ENCODE results near the gene CRB3.

The CRB3 gene, protein sequence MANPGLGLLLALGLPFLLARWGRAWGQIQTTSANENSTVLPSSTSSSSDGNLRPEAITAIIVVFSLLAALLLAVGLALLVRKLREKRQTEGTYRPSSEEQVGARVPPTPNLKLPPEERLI

DNA sequence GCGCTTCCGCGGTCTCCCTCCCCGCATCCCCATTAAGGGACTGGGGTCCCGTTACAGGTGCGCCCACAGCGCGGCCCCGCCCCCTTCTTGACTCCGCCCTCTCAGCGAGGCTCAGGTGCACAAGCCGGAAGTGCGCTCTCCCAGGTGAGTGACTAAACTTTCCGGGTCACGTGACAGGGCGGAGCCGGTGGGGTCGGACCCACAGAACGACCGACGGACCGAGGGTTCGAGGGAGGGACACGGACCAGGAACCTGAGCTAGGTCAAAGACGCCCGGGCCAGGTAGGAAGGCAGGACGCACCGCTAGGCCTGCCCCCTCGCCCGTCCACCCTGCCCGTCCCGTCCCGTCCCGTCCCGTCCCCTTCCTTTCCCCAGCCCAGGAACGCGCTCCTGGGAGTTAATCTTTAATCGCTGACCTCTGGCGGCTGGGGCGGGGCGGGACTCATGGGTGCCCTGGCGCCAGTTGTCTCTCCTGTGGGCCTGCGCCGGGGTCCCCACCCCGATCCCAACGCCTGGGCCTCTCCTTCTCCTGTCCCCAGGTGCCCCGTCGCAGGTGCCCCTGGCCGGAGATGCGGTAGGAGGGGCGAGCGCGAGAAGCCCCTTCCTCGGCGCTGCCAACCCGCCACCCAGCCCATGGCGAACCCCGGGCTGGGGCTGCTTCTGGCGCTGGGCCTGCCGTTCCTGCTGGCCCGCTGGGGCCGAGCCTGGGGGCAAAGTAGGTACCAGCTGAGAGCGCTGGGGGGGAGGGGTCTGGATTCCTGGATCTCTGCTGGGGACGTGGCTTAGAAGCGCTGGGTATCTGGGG is at the start of gene CRB3:
TSS of gene CRB3 (plus strand) at position 202 of the 804 bp plus-strand sequence. CDS start at position 633, 431 bp downstream.
- H3K4me3 ChIP-seq (ENCODE audit: low read length): peak within 1 kb of the TSS; percentile 76
- no peaks in the 10 kb centered on the region for H3K4me1 ChIP-seq (ENCODE audit: control insufficient read depth, low read depth, low read length)
- no peaks in the 10 kb centered on the region for H3K36me3 ChIP-seq (ENCODE audit: control insufficient read depth, low read depth, low read length)
- H3K9ac ChIP-seq (ENCODE audit: low read length): peak within 1 kb of the TSS; percentile 36
- H3K27me3 ChIP-seq (ENCODE audit: control insufficient read depth, insufficient read depth, low read length): peaks cover 24% of the 10 kb centered on the region
- H3K9me3 ChIP-seq (ENCODE audit: control insufficient read depth, low read depth, low read length): no peaks in the 10 kb centered on the region
- H3K27ac ChIP-seq (ENCODE audit: low read length): no peak within 1 kb of the TSS

DNA sequence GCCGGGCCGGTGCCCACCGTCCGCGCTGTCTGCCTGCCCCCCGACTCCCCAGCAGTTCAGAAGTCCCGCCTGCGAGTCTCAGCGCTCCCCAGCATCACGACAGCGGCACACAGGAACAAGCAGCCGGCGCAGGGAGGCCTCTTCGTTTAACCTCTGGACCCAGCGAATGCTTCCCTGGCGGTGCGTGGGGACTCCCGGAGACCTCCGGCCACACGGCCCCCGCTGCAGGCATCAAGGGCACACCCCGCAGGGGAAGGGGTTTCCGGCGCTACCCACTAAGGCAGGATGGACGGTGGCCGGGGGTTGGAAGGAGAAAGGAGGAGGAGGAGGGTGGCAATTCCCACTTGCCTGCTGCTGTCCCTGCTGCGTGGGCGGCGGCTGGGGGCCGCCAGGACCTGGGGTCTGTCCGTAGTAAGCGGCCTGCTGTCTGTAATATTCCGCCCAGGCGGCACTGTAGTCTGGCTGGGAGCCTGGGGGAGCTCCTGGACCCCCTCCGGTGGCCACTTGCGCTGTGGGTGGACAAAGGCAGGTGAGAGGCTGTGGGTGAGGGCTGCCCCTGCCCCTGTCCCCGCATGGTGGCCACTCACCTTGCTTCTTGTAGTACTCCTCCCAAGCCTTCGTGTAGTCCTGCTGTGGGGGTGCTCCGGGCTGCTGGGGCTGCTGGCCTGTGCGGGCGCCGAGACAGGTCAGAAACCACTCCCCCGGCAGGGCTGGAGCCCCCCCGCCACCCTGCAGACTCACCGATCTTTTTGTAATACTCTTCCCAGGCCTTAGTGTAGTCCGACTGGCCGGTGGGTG is 49.1 kb upstream of the CRB3 start:
- Histone ChIP-seq H3K9me3 (ENCODE audit: control insufficient read depth, low read depth, low read length) (no peaks in the 10 kb centered on the region), H3K4me1 (ENCODE audit: control insufficient read depth, low read depth, low read length) (no peaks in the 10 kb centered on the region), H3K27ac (ENCODE audit: low read length) (no peak overlapping the region), H3K36me3 (ENCODE audit: control insufficient read depth, low read depth, low read length) (peaks cover 57% of the 10 kb centered on the region), H3K9ac (ENCODE audit: low read length) (no peak overlapping the region), H3K27me3 (ENCODE audit: control insufficient read depth, insufficient read depth, low read length) (no peaks in the 10 kb centered on the region), H3K4me3 (ENCODE audit: low read length) (no peak overlapping the region)

- Histone ChIP-seq H3K27ac (ENCODE audit: low read length) (no peak overlapping the region), H3K4me3 (ENCODE audit: low read length) (no peak overlapping the region), H3K36me3 (ENCODE audit: control insufficient read depth, low read depth, low read length) (peaks cover 64% of the 10 kb centered on the region), H3K4me1 (ENCODE audit: control insufficient read depth, low read depth, low read length) (no peaks in the 10 kb centered on the region), H3K9me3 (ENCODE audit: control insufficient read depth, low read depth, low read length) (no peaks in the 10 kb centered on the region), H3K9ac (ENCODE audit: low read length) (no peak overlapping the region), H3K27me3 (ENCODE audit: control insufficient read depth, insufficient read depth, low read length) (no peaks in the 10 kb centered on the region)
These were observed 48.4 kb upstream of the CRB3 start for GRCh38 chr19:6415591-6416190.

DNA sequence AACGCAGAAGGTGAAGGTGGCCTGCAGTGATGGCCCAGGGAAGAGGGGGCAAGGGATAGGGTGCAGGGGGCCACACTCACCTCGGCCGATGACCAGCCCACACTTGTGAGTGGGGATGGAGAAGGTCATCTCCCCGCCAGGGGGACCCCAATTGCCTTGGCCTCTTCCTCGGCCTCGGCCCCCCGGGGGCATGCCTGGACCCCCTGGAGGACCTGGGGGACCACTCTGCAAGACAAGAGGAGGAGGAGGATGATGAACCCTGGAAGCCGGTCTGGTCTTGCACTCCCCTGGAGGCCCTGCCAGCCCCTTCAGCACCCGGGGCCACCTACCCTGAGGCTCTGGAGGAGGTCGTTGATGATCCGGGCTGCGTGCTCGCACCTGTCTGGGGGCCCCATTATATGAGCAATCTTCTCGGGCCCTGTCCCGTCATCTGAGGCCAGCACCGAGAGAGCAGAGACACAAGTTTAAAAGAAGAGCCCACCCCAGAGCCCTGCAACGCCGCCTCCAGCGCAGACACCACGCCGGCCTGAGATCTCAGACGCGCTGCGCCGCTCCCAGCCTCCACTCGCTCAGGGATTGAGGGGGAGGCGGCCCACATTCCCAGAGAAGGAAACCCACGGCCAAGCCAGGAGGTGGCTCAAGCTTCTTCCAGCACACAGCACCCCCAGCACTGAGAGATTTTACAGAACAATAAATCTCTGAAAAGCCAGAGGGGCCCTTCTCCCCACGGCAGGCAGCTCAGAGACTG is 47.2 kb upstream of the CRB3 start:
- Histone ChIP-seq H3K27me3 (ENCODE audit: control insufficient read depth, insufficient read depth, low read length) (no peaks in the 10 kb centered on the region), H3K27ac (ENCODE audit: low read length) (no peak overlapping the region), H3K36me3 (ENCODE audit: control insufficient read depth, low read depth, low read length) (peaks cover 76% of the 10 kb centered on the region), H3K4me1 (ENCODE audit: control insufficient read depth, low read depth, low read length) (no peaks in the 10 kb centered on the region), H3K9me3 (ENCODE audit: control insufficient read depth, low read depth, low read length) (no peaks in the 10 kb centered on the region), H3K4me3 (ENCODE audit: low read length) (no peak overlapping the region), H3K9ac (ENCODE audit: low read length) (no peak overlapping the region)

GRCh38 chr19:6417713-6418561 is 46.1 kb upstream of the CRB3 start:
- no peak overlapping the region for H3K4me3 ChIP-seq (ENCODE audit: low read length)
- peaks cover 82% of the 10 kb centered on the region for H3K36me3 ChIP-seq (ENCODE audit: control insufficient read depth, low read depth, low read length)

DNA sequence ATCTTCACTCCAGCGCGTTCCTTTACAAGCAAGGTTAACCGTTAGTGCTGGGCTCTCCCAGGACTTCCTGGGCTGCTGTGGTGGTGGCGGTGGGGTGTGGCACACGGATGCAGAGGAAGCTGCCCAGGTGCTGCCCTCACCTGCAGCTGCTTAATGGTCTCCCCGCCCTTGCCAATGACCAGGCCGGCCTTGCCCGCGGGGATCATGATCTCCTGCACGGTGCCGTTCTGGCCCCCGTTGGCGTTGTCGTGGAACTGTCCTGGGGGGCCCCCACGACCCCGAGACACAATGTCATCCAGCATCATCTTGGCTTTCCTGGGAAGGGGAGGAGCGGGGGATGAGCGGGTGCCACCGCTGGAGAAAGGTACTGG is 45.5 kb upstream of the CRB3 start:
- Histone ChIP-seq H3K4me3 (ENCODE audit: low read length) (no peak overlapping the region), H3K27me3 (ENCODE audit: control insufficient read depth, insufficient read depth, low read length) (no peaks in the 10 kb centered on the region), H3K9ac (ENCODE audit: low read length) (no peak overlapping the region), H3K27ac (ENCODE audit: low read length) (no peak overlapping the region), H3K36me3 (ENCODE audit: control insufficient read depth, low read depth, low read length) (peaks cover 79% of the 10 kb centered on the region), H3K9me3 (ENCODE audit: control insufficient read depth, low read depth, low read length) (no peaks in the 10 kb centered on the region), H3K4me1 (ENCODE audit: control insufficient read depth, low read depth, low read length) (no peaks in the 10 kb centered on the region)

More at GRCh38 chr19:6417713-6418561, 46.1 kb upstream of the CRB3 start:
- Histone ChIP-seq H3K4me1 (ENCODE audit: control insufficient read depth, low read depth, low read length) (no peaks in the 10 kb centered on the region), H3K27ac (ENCODE audit: low read length) (no peak overlapping the region), H3K9ac (ENCODE audit: low read length) (no peak overlapping the region), H3K27me3 (ENCODE audit: control insufficient read depth, insufficient read depth, low read length) (no peaks in the 10 kb centered on the region), H3K9me3 (ENCODE audit: control insufficient read depth, low read depth, low read length) (no peaks in the 10 kb centered on the region)

GRCh38 chr19:6421075-6422014 is 42.7 kb upstream of the CRB3 start:
- H3K4me1 ChIP-seq (ENCODE audit: control insufficient read depth, low read depth, low read length): no peaks in the 10 kb centered on the region
- no peak overlapping the region for H3K4me3 ChIP-seq (ENCODE audit: low read length)
- peaks cover 61% of the 10 kb centered on the region for H3K36me3 ChIP-seq (ENCODE audit: control insufficient read depth, low read depth, low read length)
- no peaks in the 10 kb centered on the region for H3K9me3 ChIP-seq (ENCODE audit: control insufficient read depth, low read depth, low read length)
- no peak overlapping the region for H3K9ac ChIP-seq (ENCODE audit: low read length)
- no peak overlapping the region for H3K27ac ChIP-seq (ENCODE audit: low read length)
- H3K27me3 ChIP-seq (ENCODE audit: control insufficient read depth, insufficient read depth, low read length): no peaks in the 10 kb centered on the region

DNA sequence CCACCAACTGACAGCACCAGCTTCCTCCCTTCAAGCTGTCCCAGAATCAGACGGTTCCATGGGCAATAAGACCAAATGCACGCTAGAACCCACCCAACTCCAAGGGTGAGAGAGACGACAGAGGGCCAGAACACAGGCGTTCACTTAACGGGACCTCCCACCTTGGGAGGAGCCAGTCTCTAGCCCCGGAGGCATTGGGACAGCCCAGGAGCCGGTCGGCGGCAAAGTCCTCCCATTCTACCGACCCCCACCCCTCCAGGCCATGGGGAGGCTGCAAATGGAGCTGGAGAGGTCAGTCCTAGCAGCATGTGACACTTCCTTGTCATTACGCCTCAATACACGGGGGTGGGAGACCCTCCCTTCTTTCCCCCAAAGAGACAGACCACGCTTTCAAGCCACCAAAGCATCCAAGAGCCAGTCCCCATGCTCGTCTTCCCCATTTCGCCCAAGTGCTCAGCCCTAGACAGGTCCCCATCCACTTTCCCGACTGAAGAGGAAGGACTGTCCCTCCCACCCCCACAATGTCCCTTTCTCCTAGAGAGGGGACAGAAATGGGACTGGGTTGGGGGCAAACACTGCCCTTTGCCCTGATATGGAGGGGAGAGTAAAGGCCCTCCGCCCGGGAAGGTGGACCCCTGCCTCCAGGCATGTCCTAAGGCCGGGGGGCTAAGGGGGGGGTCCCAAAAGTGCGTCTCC is 40.4 kb upstream of the CRB3 start:
- H3K4me1 ChIP-seq (ENCODE audit: control insufficient read depth, low read depth, low read length): no peaks in the 10 kb centered on the region
- H3K27me3 ChIP-seq (ENCODE audit: control insufficient read depth, insufficient read depth, low read length): no peaks in the 10 kb centered on the region
- no peaks in the 10 kb centered on the region for H3K9me3 ChIP-seq (ENCODE audit: control insufficient read depth, low read depth, low read length)
- H3K36me3 ChIP-seq (ENCODE audit: control insufficient read depth, low read depth, low read length): peaks cover 38% of the 10 kb centered on the region
- H3K4me3 ChIP-seq (ENCODE audit: low read length): peak overlapping the region; percentile 73
- no peak overlapping the region for H3K27ac ChIP-seq (ENCODE audit: low read length)
- peak overlapping the region; percentile 70 for H3K9ac ChIP-seq (ENCODE audit: low read length)

GRCh38 chr19:6424195-6424938 is 39.7 kb upstream of the CRB3 start, which contains the start of gene KHSRP:
KHSRP (minus strand) TSS chr19:6424811; CDS start chr19:6424701, 110 bp downstream.
- H3K36me3 ChIP-seq (ENCODE audit: control insufficient read depth, low read depth, low read length): peaks cover 30% of the 10 kb centered on the region
- no peak within 1 kb of the TSS for H3K27ac ChIP-seq (ENCODE audit: low read length)
- H3K4me1 ChIP-seq (ENCODE audit: control insufficient read depth, low read depth, low read length): no peaks in the 10 kb centered on the region
- H3K9ac ChIP-seq (ENCODE audit: low read length): peak within 1 kb of the TSS; percentile 70
- H3K27me3 ChIP-seq (ENCODE audit: control insufficient read depth, insufficient read depth, low read length): no peaks in the 10 kb centered on the region
- no peaks in the 10 kb centered on the region for H3K9me3 ChIP-seq (ENCODE audit: control insufficient read depth, low read depth, low read length)
- peak within 1 kb of the TSS; percentile 73 for H3K4me3 ChIP-seq (ENCODE audit: low read length)

All from iPS-18a (cell line).